HEK293T (cell line): ENCODE results near the gene AGAP3.

ENCODE experiments used
- CTCF ChIA-PET: fragments of 350-600 bp; formaldehyde crosslinking; extraction: SDS; loops from one replicate; lab custom pipeline; 2021; ENCODE audit warnings: antibody characterized with exemption, inconsistent platforms; lab: Yijun Ruan, JAX
- POLR2A ChIA-PET: fragments of 350-600 bp; formaldehyde crosslinking; extraction: SDS; loops from one replicate; lab custom pipeline; 2020; ENCODE audit warnings: antibody characterized with exemption, inconsistent platforms; lab: Yijun Ruan, JAX
- DNase-seq: peaks from one replicate; pipeline ENCODE4 v3.0.0; 2012; ENCODE audit warnings: mixed read lengths; ENCODE audit errors: extremely low spot score
- ARNT ChIP-seq: fragments of 450-650 bp; IDR thresholded peaks from 2 replicates; pipeline ENCODE4 v1.6.1; 2017; ENCODE audit warnings: mild to moderate bottlenecking
- BHLHE40 ChIP-seq: fragments of 450-650 bp; IDR thresholded peaks from 2 replicates; pipeline ENCODE4 v1.6.1; 2016; ENCODE audit warnings: mild to moderate bottlenecking, moderate library complexity, borderline replicate concordance
- CTBP1 ChIP-seq: fragments of 450-650 bp; IDR thresholded peaks from 2 replicates; pipeline ENCODE4 v1.6.1; 2016; ENCODE audit warnings: borderline replicate concordance
- ELF4 ChIP-seq: fragments of 450-650 bp; IDR thresholded peaks from 2 replicates; pipeline ENCODE4 v1.6.1; 2017; ENCODE audit warnings: antibody characterized with exemption
- FOXA1 ChIP-seq: fragments of 450-650 bp; IDR thresholded peaks from 2 replicates; pipeline ENCODE4 v1.6.1; 2016; ENCODE audit warnings: mild to moderate bottlenecking
- FOXK2 ChIP-seq: fragments of 450-650 bp; IDR thresholded peaks from 2 replicates; pipeline ENCODE4 v1.6.1; 2016; ENCODE audit warnings: mild to moderate bottlenecking
- FOXM1 ChIP-seq: fragments of 450-650 bp; IDR thresholded peaks from 2 replicates; pipeline ENCODE4 v1.6.1; 2017; ENCODE audit warnings: mild to moderate bottlenecking, borderline replicate concordance
- HDGF ChIP-seq: fragments of 450-650 bp; IDR thresholded peaks from 2 replicates; pipeline ENCODE4 v1.6.1; 2017; ENCODE audit warnings: antibody characterized with exemption, borderline replicate concordance
- L3MBTL2 ChIP-seq: fragments of 450-650 bp; conservative IDR thresholded peaks from 2 replicates; pipeline ENCODE4 v1.6.1; 2016; ENCODE audit warnings: mild to moderate bottlenecking
- LEF1 ChIP-seq: fragments of 450-650 bp; IDR thresholded peaks from 2 replicates; pipeline ENCODE4 v1.6.1; 2017; ENCODE audit warnings: mild to moderate bottlenecking, borderline replicate concordance
- NFRKB ChIP-seq: fragments of 450-650 bp; IDR thresholded peaks from 2 replicates; pipeline ENCODE4 v1.6.1; 2016; ENCODE audit warnings: mild to moderate bottlenecking, moderate library complexity
- SP1 ChIP-seq: fragments of 450-650 bp; IDR thresholded peaks from 2 replicates; pipeline ENCODE4 v1.6.1; 2017
- SUZ12 ChIP-seq: fragments of 450-650 bp; IDR thresholded peaks from 2 replicates; pipeline ENCODE4 v1.6.1; 2016; ENCODE audit warnings: mild to moderate bottlenecking
- TARDBP ChIP-seq: fragments of 450-650 bp; IDR thresholded peaks from 2 replicates; pipeline ENCODE4 v1.6.1; 2016
- ZNF384 ChIP-seq: fragments of 450-650 bp; IDR thresholded peaks from 2 replicates; pipeline ENCODE4 v1.6.1; 2016
- TF ChIP-seq, protein P1 (sequence below): fragments of 450-650 bp; IDR thresholded peaks from 2 replicates; pipeline ENCODE4 v1.6.1; 2016

AGAP3 gene

DNA sequence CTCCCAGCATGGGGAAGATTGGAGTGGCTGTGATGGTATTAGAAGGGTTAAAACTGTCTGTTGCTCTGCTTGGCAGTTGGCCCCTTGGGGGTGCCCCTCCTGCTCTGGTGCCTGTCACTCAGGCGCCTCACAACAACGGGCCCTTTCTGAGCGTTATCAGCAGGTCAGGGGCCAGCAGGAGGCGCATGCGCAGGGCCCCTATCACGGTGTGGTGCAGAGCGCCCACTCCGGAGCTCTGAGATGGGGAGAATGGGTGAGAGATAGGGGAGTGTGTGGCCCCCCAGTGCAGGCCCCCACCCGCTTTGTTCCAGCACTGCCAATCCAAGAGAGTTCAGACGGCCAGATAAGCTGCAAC is 56.4 kb downstream of the AGAP3 start:
- POLR2A ChIA-PET, result no interaction called here
- TF ChIP-seq TARDBP (no peak), LEF1 (no peak), HDGF (no peak), CTBP1 (no peak), NFRKB (no peak), FOXM1 (no peak), SP1 (no peak), FOXA1 (no peak), FOXK2 (no peak), BHLHE40 (no peak), ELF4 (no peak), SUZ12 (no peak), L3MBTL2 (no peak), ZNF384 (no peak), ARNT (no peak)
- TF ChIP-seq, protein P1, sequence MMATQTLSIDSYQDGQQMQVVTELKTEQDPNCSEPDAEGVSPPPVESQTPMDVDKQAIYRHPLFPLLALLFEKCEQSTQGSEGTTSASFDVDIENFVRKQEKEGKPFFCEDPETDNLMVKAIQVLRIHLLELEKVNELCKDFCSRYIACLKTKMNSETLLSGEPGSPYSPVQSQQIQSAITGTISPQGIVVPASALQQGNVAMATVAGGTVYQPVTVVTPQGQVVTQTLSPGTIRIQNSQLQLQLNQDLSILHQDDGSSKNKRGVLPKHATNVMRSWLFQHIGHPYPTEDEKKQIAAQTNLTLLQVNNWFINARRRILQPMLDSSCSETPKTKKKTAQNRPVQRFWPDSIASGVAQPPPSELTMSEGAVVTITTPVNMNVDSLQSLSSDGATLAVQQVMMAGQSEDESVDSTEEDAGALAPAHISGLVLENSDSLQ, result no peak
- CTCF ChIA-PET, result interaction anchor here (0.5 kb wide), 1 partner anchor 15 kb away, joined by 4 read pairs; no protein-coding TSS in a partner anchor
- no peak for DNase-seq

DNA sequence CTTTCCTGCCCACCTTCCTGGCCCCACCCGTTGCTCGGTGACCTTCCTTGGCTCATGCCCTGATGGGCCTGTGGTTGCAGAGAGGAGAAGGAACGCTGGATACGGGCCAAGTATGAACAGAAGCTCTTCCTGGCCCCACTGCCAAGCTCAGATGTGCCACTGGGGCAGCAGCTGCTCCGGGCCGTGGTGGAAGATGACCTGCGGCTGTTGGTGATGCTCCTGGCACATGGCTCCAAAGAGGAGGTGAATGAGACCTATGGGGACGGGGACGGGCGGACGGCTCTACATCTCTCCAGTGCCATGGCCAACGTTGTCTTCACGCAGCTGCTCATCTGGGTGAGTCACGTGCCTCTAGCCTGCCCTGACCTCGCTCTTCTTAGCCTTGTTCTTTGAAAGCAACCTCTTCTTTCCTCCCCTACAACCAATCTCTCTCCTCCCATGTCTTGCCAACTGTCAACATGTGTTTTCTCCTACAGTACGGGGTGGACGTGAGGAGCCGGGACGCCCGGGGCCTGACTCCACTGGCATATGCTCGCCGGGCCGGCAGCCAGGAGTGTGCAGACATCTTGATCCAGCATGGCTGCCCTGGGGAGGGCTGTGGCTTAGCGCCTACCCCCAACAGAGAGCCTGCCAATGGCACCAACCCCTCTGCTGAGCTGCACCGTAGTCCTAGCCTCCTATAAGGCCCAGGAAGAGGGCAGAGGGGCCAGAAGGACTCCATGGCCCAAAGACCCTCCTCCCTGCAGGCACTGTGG is 57.2 kb downstream of the AGAP3 start:
- TF ChIP-seq FOXA1 (no peak), HDGF (no peak), ZNF384 (no peak), L3MBTL2 (no peak), TARDBP (no peak), BHLHE40 (no peak), FOXK2 (no peak), CTBP1 (no peak), SP1 (no peak), NFRKB (no peak), ARNT (no peak), FOXM1 (no peak)
- TF ChIP-seq, protein P1, result no peak
- DNase-seq, result no peak
- POLR2A ChIA-PET, result no interaction called here
- CTCF ChIA-PET, result interaction anchor here (0.5 to 1.6 kb wide), 2 partner anchors 14 to 25 kb away, joined by 4 to 5 read pairs; partner anchors contain the start of gene GBX1

- CTCF ChIA-PET, result interaction anchor here (1.6 kb wide), 1 partner anchor 24 kb away, joined by 5 read pairs; the partner anchor contains the start of gene GBX1
- POLR2A ChIA-PET, result no interaction called here
- no peak for DNase-seq
- TF ChIP-seq, protein P1, result no peak
- no peak for TF ChIP-seq NFRKB
- TF ChIP-seq L3MBTL2, result no peak
- TF ChIP-seq ARNT, result no peak
- no peak for TF ChIP-seq SP1
- TF ChIP-seq ZNF384, result no peak
- no peak for TF ChIP-seq FOXM1
- no peak for TF ChIP-seq FOXA1
- TF ChIP-seq BHLHE40, result no peak
- no peak for TF ChIP-seq SUZ12
- no peak for TF ChIP-seq FOXK2
- no peak for TF ChIP-seq CTBP1
- no peak for TF ChIP-seq ELF4
- no peak for TF ChIP-seq TARDBP
- no peak for TF ChIP-seq LEF1
- no peak for TF ChIP-seq HDGF
Observed at GRCh38 chr7:151144387-151144786, 58.1 kb downstream of the AGAP3 start.

GRCh38 chr7:151146761-151147160 is 60.5 kb downstream of the AGAP3 start:
- CTCF ChIA-PET, result interaction anchor here (1.0 to 2.6 kb wide), 3 partner anchors 19 to 97 kb away, joined by 4 to 7 read pairs (median 7); no protein-coding TSS in a partner anchor
- no peak for TF ChIP-seq NFRKB
- no peak for TF ChIP-seq TARDBP
- DNase-seq, result no peak
- POLR2A ChIA-PET, result interaction anchor here (0.8 kb wide), 1 partner anchor 11 kb away, joined by 3 read pairs; no protein-coding TSS in a partner anchor

GRCh38 chr7:151148319-151149259 is 62.3 kb downstream of the AGAP3 start:
- CTCF ChIA-PET, result interaction anchor here (0.7 to 2.1 kb wide), 4 partner anchors 10 to 25 kb away, joined by 3 to 7 read pairs (median 4); no protein-coding TSS in a partner anchor
- POLR2A ChIA-PET, result interaction anchor here (1.2 kb wide), 1 partner anchor 9 kb away, joined by 4 read pairs; no protein-coding TSS in a partner anchor
- no peak for DNase-seq
- TF ChIP-seq FOXK2 (no peak), LEF1 (no peak), SUZ12 (no peak), ARNT (no peak), TARDBP (no peak), FOXA1 (no peak)
